ENCODE results near the gene FLYWCH2. TPM values are rescaled to one million over a fixed set of nuclear protein-coding genes. Genes with fewer than 3 reads are reported as not detected.

FLYWCH2 gene
- total RNA-seq, 1 experiment from 2014 or later = 33.7 TPM

GRCh38 chr16:2871926-2872325, 11.1 kb upstream of the FLYWCH2 start:
- RAD21 ChIA-PET (ENCODE audit: low non-redundant PET in 1 of 2, low total read pairs in 2 of 2, uncharacterized antibody in 2 of 2, unreplicated experiment in 2 of 2) = no interaction called here
- H3K9me2 ChIP-seq (ENCODE audit: insufficient read depth) = no peaks in the 10 kb centered on the region
- H3K4me3 ChIP-seq (replicated peaks in 1 of 2; ENCODE audit: low read depth in 1 of 2, low read length in 2 of 2) = no peak overlapping the region
- no peak overlapping the region for H3K9ac ChIP-seq (ENCODE audit: low read length)
- intact Hi-C loops (cut with micrococcal nuclease) = no loop called here
- no peak overlapping the region for H2AFZ ChIP-seq (ENCODE audit: low read depth, low read length, poor library complexity, severe bottlenecking)
- peaks cover 22 to 46% of the 10 kb centered on the region in 2 experiments for H3K4me1 ChIP-seq (ENCODE audit: control insufficient read depth in 1 of 2, insufficient read depth in 2 of 2, low read length in 2 of 2)
- H3K36me3 ChIP-seq (ENCODE audit: control insufficient read depth in 1 of 2, insufficient read depth in 2 of 2, low read length in 2 of 2) = no peaks in the 10 kb centered on the region
- no peaks in the 10 kb centered on the region for H3K79me2 ChIP-seq (ENCODE audit: insufficient read depth, low read length)
- BruUV-seq (replicated peaks) = no TSS peak
- H3K27ac ChIP-seq (ENCODE audit: low read depth, low read length) = no peak overlapping the region
- ATAC-seq = no peak
- no peaks in the 10 kb centered on the region for H3K27me3 ChIP-seq (ENCODE audit: insufficient read depth, low read length)
- no peak for DNase-seq (ENCODE audit: low read depth, low spot score)
- POLR2A ChIA-PET = no interaction called here
- TF ChIP-seq CEBPB (IDR thresholded peaks at IDR 0.05; ENCODE audit: low read depth) (no peak), RAD21 (IDR thresholded peaks at IDR 0.05; ENCODE audit: low read depth) (no peak), ZFX (IDR thresholded peaks at IDR 0.05) (no peak), EZH2phosphoT487 (IDR thresholded peaks at IDR 0.05; ENCODE audit: borderline replicate concordance) (no peak), JUND (IDR thresholded peaks at IDR 0.05) (no peak), POLR2A (IDR thresholded peaks at IDR 0.05; ENCODE audit: borderline replicate concordance, extremely low read depth, insufficient read depth, insufficient read length) (no peak), CTCF (IDR thresholded peaks at IDR 0.05 in 2 of 3, conservative IDR thresholded peaks at IDR 0.05 in 1 of 3; ENCODE audit: borderline replicate concordance in 1 of 3, insufficient read depth in 1 of 3, low read depth in 2 of 3, low read length in 2 of 3) (no peak), EGR1 (IDR thresholded peaks at IDR 0.05; ENCODE audit: low read depth) (no peak), CBX3 (IDR thresholded peaks at IDR 0.05; ENCODE audit: low read depth) (no peak), YY1 (IDR thresholded peaks at IDR 0.05; ENCODE audit: extremely low read depth, insufficient replicate concordance, low read depth, low read length) (no peak), MAX (IDR thresholded peaks at IDR 0.05) (no peak), POLR2AphosphoS5 (IDR thresholded peaks at IDR 0.05; ENCODE audit: low read depth, low read length) (no peak), ELF1 (IDR thresholded peaks at IDR 0.05; ENCODE audit: borderline replicate concordance, low read depth) (no peak)
- TF ChIP-seq, protein P1, sequence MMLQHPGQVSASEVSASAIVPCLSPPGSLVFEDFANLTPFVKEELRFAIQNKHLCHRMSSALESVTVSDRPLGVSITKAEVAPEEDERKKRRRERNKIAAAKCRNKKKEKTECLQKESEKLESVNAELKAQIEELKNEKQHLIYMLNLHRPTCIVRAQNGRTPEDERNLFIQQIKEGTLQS (IDR thresholded peaks at IDR 0.05) = no peak
- no peaks in the 10 kb centered on the region for H4K20me1 ChIP-seq (ENCODE audit: insufficient read depth)
- H3K9me3 ChIP-seq (ENCODE audit: control insufficient read depth in 1 of 2, insufficient read depth in 1 of 2, low read depth in 1 of 2, low read length in 2 of 2) = no peaks in the 10 kb centered on the region
- CTCF ChIA-PET = interaction anchor here (2.1 to 2.5 kb wide), 2 partner anchors 33 to 55 kb away, joined by 6 to 14 read pairs; no protein-coding TSS in a partner anchor
- H3K4me2 ChIP-seq (ENCODE audit: low read length) = no peak overlapping the region
